ENCODE data around the gene SLC48A1. TPM values are rescaled to one million over a fixed set of nuclear protein-coding genes. Genes with fewer than 3 reads are reported as not detected.

The SLC48A1 gene
- total RNA-seq, 1 experiment from 2014 or later = 4.3 TPM

- H3K27ac ChIP-seq = no peak overlapping the region
- H3K9me3 ChIP-seq (replicated peaks) = no peaks in the 10 kb centered on the region
- H3K27me3 ChIP-seq (replicated peaks) = no peaks in the 10 kb centered on the region
- H3K4me3 ChIP-seq = no peak overlapping the region
- H3K4me1 ChIP-seq (replicated peaks) = peaks cover 32% of the 10 kb centered on the region
- H3K36me3 ChIP-seq = no peaks in the 10 kb centered on the region
- no peak for DNase-seq (ENCODE audit: low read depth in 1 of 2, low spot score in 2 of 2)
These were observed 861 bp upstream of the SLC48A1 start for GRCh38 chr12:47772094-47772660.

GRCh38 chr12:47772738-47773061 lies 338 bp upstream of the SLC48A1 start:
- Histone ChIP-seq H3K27ac (no peak overlapping the region), H3K36me3 (no peaks in the 10 kb centered on the region), H3K4me3 (peak overlapping the region; percentile 65), H3K27me3 (replicated peaks) (no peaks in the 10 kb centered on the region), H3K9me3 (replicated peaks) (no peaks in the 10 kb centered on the region), H3K4me1 (replicated peaks) (peaks cover 28% of the 10 kb centered on the region)
- no peak for DNase-seq (ENCODE audit: low read depth in 1 of 2, low spot score in 2 of 2)

GRCh38 chr12:47773858-47774580 lies 981 bp downstream of the SLC48A1 start:
- Histone ChIP-seq H3K27me3 (replicated peaks) (no peaks in the 10 kb centered on the region), H3K27ac (no peak overlapping the region), H3K36me3 (no peaks in the 10 kb centered on the region), H3K4me1 (replicated peaks) (peaks cover 17% of the 10 kb centered on the region), H3K9me3 (replicated peaks) (no peaks in the 10 kb centered on the region), H3K4me3 (peak overlapping the region; percentile 65)
- DNase-seq (ENCODE audit: low read depth in 1 of 2, low spot score in 2 of 2) = no peak

GRCh38 chr12:47774663-47775062 lies 1.6 kb downstream of the SLC48A1 start:
- no peak for DNase-seq (ENCODE audit: low read depth in 1 of 2, low spot score in 2 of 2)
- no peak overlapping the region for H3K27ac ChIP-seq
- no peaks in the 10 kb centered on the region for H3K36me3 ChIP-seq
- H3K4me1 ChIP-seq (replicated peaks) = peaks cover 15% of the 10 kb centered on the region
- H3K9me3 ChIP-seq (replicated peaks) = no peaks in the 10 kb centered on the region
- no peaks in the 10 kb centered on the region for H3K27me3 ChIP-seq (replicated peaks)
- H3K4me3 ChIP-seq = no peak overlapping the region

GRCh38 chr12:47775100-47775911 lies 2.3 kb downstream of the SLC48A1 start:
- Histone ChIP-seq H3K27me3 (replicated peaks) (no peaks in the 10 kb centered on the region), H3K36me3 (no peaks in the 10 kb centered on the region), H3K9me3 (replicated peaks) (no peaks in the 10 kb centered on the region), H3K27ac (no peak overlapping the region), H3K4me3 (no peak overlapping the region), H3K4me1 (replicated peaks) (peaks cover 15% of the 10 kb centered on the region)
- DNase-seq (ENCODE audit: low read depth in 1 of 2, low spot score in 2 of 2) = no peak

- H3K27me3 ChIP-seq (replicated peaks) = no peaks in the 10 kb centered on the region
- peaks cover 15% of the 10 kb centered on the region for H3K4me1 ChIP-seq (replicated peaks)
- DNase-seq (ENCODE audit: low read depth in 1 of 2, low spot score in 2 of 2) = no peak
- no peaks in the 10 kb centered on the region for H3K9me3 ChIP-seq (replicated peaks)
- no peak overlapping the region for H3K4me3 ChIP-seq
- H3K36me3 ChIP-seq = peaks cover 6% of the 10 kb centered on the region
- no peak overlapping the region; the same call in 1 of the 2 replicates for H3K27ac ChIP-seq
These were observed 3.6 kb downstream of the SLC48A1 start for GRCh38 chr12:47776471-47777143.

GRCh38 chr12:47777151-47777550 lies 4.1 kb downstream of the SLC48A1 start:
- H3K4me1 ChIP-seq (replicated peaks) = peaks cover 15% of the 10 kb centered on the region
- no peaks in the 10 kb centered on the region for H3K9me3 ChIP-seq (replicated peaks)
- H3K27me3 ChIP-seq (replicated peaks) = no peaks in the 10 kb centered on the region
- H3K27ac ChIP-seq = no peak overlapping the region; the same call in 1 of the 2 replicates
- no peak for DNase-seq (ENCODE audit: low read depth in 1 of 2, low spot score in 2 of 2)
- peaks cover 11% of the 10 kb centered on the region for H3K36me3 ChIP-seq
- H3K4me3 ChIP-seq = no peak overlapping the region

GRCh38 chr12:47777741-47778558 lies 4.9 kb downstream of the SLC48A1 start:
- Histone ChIP-seq H3K27me3 (replicated peaks) (no peaks in the 10 kb centered on the region), H3K4me1 (replicated peaks) (peaks cover 22% of the 10 kb centered on the region), H3K27ac (no peak overlapping the region), H3K4me3 (no peak overlapping the region), H3K9me3 (replicated peaks) (no peaks in the 10 kb centered on the region), H3K36me3 (peaks cover 19% of the 10 kb centered on the region)
- DNase-seq (ENCODE audit: low read depth in 1 of 2, low spot score in 2 of 2) = no peak

GRCh38 chr12:47778881-47779280 lies 5.8 kb downstream of the SLC48A1 start:
- Histone ChIP-seq H3K4me1 (replicated peaks) (peaks cover 18% of the 10 kb centered on the region), H3K27ac (no peak overlapping the region), H3K27me3 (replicated peaks) (no peaks in the 10 kb centered on the region), H3K4me3 (no peak overlapping the region), H3K36me3 (peaks cover 28% of the 10 kb centered on the region), H3K9me3 (replicated peaks) (no peaks in the 10 kb centered on the region)
- DNase-seq (ENCODE audit: low read depth in 1 of 2, low spot score in 2 of 2) = no peak

GRCh38 chr12:47779301-47779942 lies 6.4 kb downstream of the SLC48A1 start:
- peaks cover 34% of the 10 kb centered on the region for H3K36me3 ChIP-seq
- H3K4me1 ChIP-seq (replicated peaks) = peaks cover 18% of the 10 kb centered on the region
- DNase-seq (ENCODE audit: low read depth in 1 of 2, low spot score in 2 of 2) = peak; percentile 74 to 85
- no peak overlapping the region for H3K4me3 ChIP-seq
- no peaks in the 10 kb centered on the region for H3K9me3 ChIP-seq (replicated peaks)
- no peaks in the 10 kb centered on the region for H3K27me3 ChIP-seq (replicated peaks)
- no peak overlapping the region for H3K27ac ChIP-seq

- no peak for DNase-seq (ENCODE audit: low read depth in 1 of 2, low spot score in 2 of 2)
- peaks cover 40% of the 10 kb centered on the region for H3K36me3 ChIP-seq
- H3K27ac ChIP-seq = no peak overlapping the region
- H3K4me3 ChIP-seq = no peak overlapping the region
- no peaks in the 10 kb centered on the region for H3K27me3 ChIP-seq (replicated peaks)
- H3K4me1 ChIP-seq (replicated peaks) = peaks cover 18% of the 10 kb centered on the region
- H3K9me3 ChIP-seq (replicated peaks) = no peaks in the 10 kb centered on the region
These were observed 7.0 kb downstream of the SLC48A1 start for GRCh38 chr12:47779943-47780504.

GRCh38 chr12:47781479-47782371 lies 8.7 kb downstream of the SLC48A1 start:
- Histone ChIP-seq H3K27ac (no peak overlapping the region), H3K4me1 (replicated peaks) (peaks cover 13% of the 10 kb centered on the region), H3K27me3 (replicated peaks) (no peaks in the 10 kb centered on the region), H3K36me3 (peaks cover 57% of the 10 kb centered on the region), H3K4me3 (no peak overlapping the region), H3K9me3 (replicated peaks) (no peaks in the 10 kb centered on the region)
- no peak for DNase-seq (ENCODE audit: low read depth in 1 of 2, low spot score in 2 of 2)

Data from SJSA1 (cell line).